ENCODE measurements around the gene PPFIBP1.

PPFIBP1 gene

GRCh38 chr12:27498149-27498548 is 25.9 kb upstream of the PPFIBP1 start:
- Histone ChIP-seq H3K4me3 (ENCODE audit: insufficient read depth, low read depth, low read length, poor library complexity, severe bottlenecking) (no peak overlapping the region), H3K27ac (ENCODE audit: insufficient read depth, low read length, poor library complexity, severe bottlenecking) (no peak overlapping the region), H3K9me3 (ENCODE audit: control insufficient read depth, low read length) (no peaks in the 10 kb centered on the region), H3K4me1 (ENCODE audit: control insufficient read depth, insufficient read depth, low read length, poor library complexity, severe bottlenecking) (no peaks in the 10 kb centered on the region), H3K27me3 (replicated peaks; ENCODE audit: control insufficient read depth, insufficient read depth, low read length, poor library complexity, severe bottlenecking) (no peaks in the 10 kb centered on the region), H3K36me3 (ENCODE audit: control insufficient read depth, insufficient read depth, low read length) (no peaks in the 10 kb centered on the region)
- DNase-seq = no peak

DNA sequence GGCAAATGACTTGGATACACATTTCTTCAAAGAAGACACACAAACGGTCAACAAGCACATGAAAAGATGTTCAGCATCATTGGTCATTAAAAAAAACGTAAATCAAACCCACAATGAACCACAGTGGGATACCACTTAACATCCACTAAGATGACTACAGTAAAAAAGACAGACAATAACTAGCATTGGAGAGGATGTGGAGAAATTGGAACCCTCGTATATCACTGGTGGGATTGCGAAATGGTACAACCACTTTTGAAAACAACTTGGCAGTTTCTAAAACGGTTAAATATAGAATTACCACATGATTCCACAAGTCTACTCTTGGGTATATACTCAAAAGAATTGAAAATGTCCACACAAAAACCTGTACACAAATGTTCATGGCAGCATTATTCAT is 25.2 kb upstream of the PPFIBP1 start:
- no peak overlapping the region for H3K4me3 ChIP-seq (ENCODE audit: insufficient read depth, low read depth, low read length, poor library complexity, severe bottlenecking)
- no peak for DNase-seq
- H3K27me3 ChIP-seq (replicated peaks; ENCODE audit: control insufficient read depth, insufficient read depth, low read length, poor library complexity, severe bottlenecking) = no peaks in the 10 kb centered on the region
- no peaks in the 10 kb centered on the region for H3K4me1 ChIP-seq (ENCODE audit: control insufficient read depth, insufficient read depth, low read length, poor library complexity, severe bottlenecking)
- no peak overlapping the region for H3K27ac ChIP-seq (ENCODE audit: insufficient read depth, low read length, poor library complexity, severe bottlenecking)
- no peaks in the 10 kb centered on the region for H3K9me3 ChIP-seq (ENCODE audit: control insufficient read depth, low read length)
- H3K36me3 ChIP-seq (ENCODE audit: control insufficient read depth, insufficient read depth, low read length) = no peaks in the 10 kb centered on the region

DNA sequence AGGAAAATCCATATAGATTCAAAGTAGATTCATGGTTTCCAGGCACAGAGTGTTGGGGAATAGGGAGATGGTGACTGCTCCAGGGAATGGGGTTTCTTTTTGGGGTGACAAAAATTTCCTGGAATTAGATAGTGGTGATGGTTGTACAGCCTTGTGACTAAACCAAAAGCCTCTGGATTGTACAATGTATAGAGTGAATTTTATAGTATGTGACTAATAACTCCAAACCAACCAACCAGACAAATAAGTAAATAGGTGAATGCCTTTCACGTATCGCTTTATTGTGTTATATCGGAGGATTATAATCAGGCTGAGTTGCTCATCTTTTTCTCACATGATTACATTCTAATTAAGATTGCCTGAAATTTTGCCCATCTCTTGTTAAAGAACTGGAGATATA is 24.6 kb upstream of the PPFIBP1 start:
- Histone ChIP-seq H3K27ac (ENCODE audit: insufficient read depth, low read length, poor library complexity, severe bottlenecking) (no peak overlapping the region), H3K27me3 (replicated peaks; ENCODE audit: control insufficient read depth, insufficient read depth, low read length, poor library complexity, severe bottlenecking) (no peaks in the 10 kb centered on the region), H3K9me3 (ENCODE audit: control insufficient read depth, low read length) (no peaks in the 10 kb centered on the region), H3K4me3 (ENCODE audit: insufficient read depth, low read depth, low read length, poor library complexity, severe bottlenecking) (no peak overlapping the region), H3K4me1 (ENCODE audit: control insufficient read depth, insufficient read depth, low read length, poor library complexity, severe bottlenecking) (no peaks in the 10 kb centered on the region), H3K36me3 (ENCODE audit: control insufficient read depth, insufficient read depth, low read length) (no peaks in the 10 kb centered on the region)
- no peak for DNase-seq

DNA sequence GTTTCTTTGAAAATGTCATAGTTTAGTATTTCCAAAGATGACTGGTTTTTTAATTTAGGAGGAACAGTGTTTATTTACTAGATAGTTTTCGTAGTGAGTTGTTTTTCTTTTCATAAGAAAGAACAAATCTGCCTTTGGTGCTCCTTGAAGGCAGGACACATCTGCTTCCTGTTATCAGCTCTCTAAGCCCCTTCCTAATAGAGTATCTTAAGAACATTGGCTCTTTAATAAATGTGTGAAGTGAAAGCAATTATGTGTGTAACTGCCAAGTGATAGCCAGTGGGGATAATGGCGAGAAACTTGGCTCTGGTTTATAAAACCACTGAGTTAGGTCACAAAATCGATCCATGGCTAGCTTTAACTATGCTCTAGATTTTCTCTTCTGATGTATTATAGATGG is 23.5 kb upstream of the PPFIBP1 start:
- H3K27me3 ChIP-seq (replicated peaks; ENCODE audit: control insufficient read depth, insufficient read depth, low read length, poor library complexity, severe bottlenecking) = no peaks in the 10 kb centered on the region
- no peaks in the 10 kb centered on the region for H3K9me3 ChIP-seq (ENCODE audit: control insufficient read depth, low read length)
- H3K4me3 ChIP-seq (ENCODE audit: insufficient read depth, low read depth, low read length, poor library complexity, severe bottlenecking) = no peak overlapping the region
- H3K27ac ChIP-seq (ENCODE audit: insufficient read depth, low read length, poor library complexity, severe bottlenecking) = no peak overlapping the region
- H3K36me3 ChIP-seq (ENCODE audit: control insufficient read depth, insufficient read depth, low read length) = no peaks in the 10 kb centered on the region
- no peak for DNase-seq
- H3K4me1 ChIP-seq (ENCODE audit: control insufficient read depth, insufficient read depth, low read length, poor library complexity, severe bottlenecking) = no peaks in the 10 kb centered on the region

DNA sequence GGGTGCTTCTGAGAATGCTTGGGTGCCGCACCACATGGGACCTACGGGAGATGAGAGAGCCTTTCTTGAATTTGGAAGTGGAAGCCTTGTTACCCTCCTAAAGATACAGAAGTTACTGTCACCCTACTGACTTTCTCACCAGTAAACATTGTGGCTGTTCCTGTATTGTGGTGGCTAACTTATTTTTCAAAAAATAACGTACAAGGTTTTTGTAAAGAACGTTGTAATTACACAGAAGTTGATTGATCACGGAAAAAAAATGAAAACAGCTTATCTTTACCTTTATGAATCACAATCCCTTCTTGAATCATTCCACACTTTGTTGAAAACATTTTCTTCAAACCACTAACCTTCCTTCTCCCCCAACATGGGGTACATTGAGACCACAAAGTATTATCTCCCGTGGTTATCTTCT is 22.0 kb upstream of the PPFIBP1 start:
- H3K4me3 ChIP-seq (ENCODE audit: insufficient read depth, low read depth, low read length, poor library complexity, severe bottlenecking) = no peak overlapping the region
- H3K9me3 ChIP-seq (ENCODE audit: control insufficient read depth, low read length) = no peaks in the 10 kb centered on the region
- DNase-seq = no peak
- no peaks in the 10 kb centered on the region for H3K36me3 ChIP-seq (ENCODE audit: control insufficient read depth, insufficient read depth, low read length)
- no peaks in the 10 kb centered on the region for H3K27me3 ChIP-seq (replicated peaks; ENCODE audit: control insufficient read depth, insufficient read depth, low read length, poor library complexity, severe bottlenecking)
- no peaks in the 10 kb centered on the region for H3K4me1 ChIP-seq (ENCODE audit: control insufficient read depth, insufficient read depth, low read length, poor library complexity, severe bottlenecking)
- no peak overlapping the region for H3K27ac ChIP-seq (ENCODE audit: insufficient read depth, low read length, poor library complexity, severe bottlenecking)

DNA sequence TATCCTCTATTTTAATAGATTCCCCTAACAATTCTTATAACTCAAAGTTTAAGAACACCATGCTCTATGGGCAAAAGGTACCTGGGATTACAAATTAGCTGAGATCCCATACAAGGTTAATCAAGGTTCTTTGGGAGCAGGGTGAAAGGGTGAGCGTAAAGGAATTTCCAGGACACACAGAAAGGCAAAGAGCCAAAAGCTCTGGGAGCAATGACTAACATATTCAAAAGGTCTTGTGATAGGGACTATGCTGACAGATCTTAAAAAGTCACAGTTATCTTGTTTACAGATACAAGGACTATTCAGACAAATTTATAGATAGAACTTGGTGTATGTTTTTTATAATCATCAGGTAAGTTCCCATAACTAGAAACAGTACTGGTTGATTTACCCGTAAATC is 19.5 kb upstream of the PPFIBP1 start:
- DNase-seq = no peak
- no peaks in the 10 kb centered on the region for H3K27me3 ChIP-seq (replicated peaks; ENCODE audit: control insufficient read depth, insufficient read depth, low read length, poor library complexity, severe bottlenecking)
- H3K27ac ChIP-seq (ENCODE audit: insufficient read depth, low read length, poor library complexity, severe bottlenecking) = no peak overlapping the region
- no peaks in the 10 kb centered on the region for H3K9me3 ChIP-seq (ENCODE audit: control insufficient read depth, low read length)
- H3K36me3 ChIP-seq (ENCODE audit: control insufficient read depth, insufficient read depth, low read length) = no peaks in the 10 kb centered on the region
- no peak overlapping the region for H3K4me3 ChIP-seq (ENCODE audit: insufficient read depth, low read depth, low read length, poor library complexity, severe bottlenecking)
- H3K4me1 ChIP-seq (ENCODE audit: control insufficient read depth, insufficient read depth, low read length, poor library complexity, severe bottlenecking) = no peaks in the 10 kb centered on the region

GRCh38 chr12:27505109-27505508 is 18.9 kb upstream of the PPFIBP1 start:
- H3K4me1 ChIP-seq (ENCODE audit: control insufficient read depth, insufficient read depth, low read length, poor library complexity, severe bottlenecking) = no peaks in the 10 kb centered on the region

GRCh38 chr12:27505761-27506160 is 18.2 kb upstream of the PPFIBP1 start:
- no peak overlapping the region for H3K4me3 ChIP-seq (ENCODE audit: insufficient read depth, low read depth, low read length, poor library complexity, severe bottlenecking)
- no peaks in the 10 kb centered on the region for H3K27me3 ChIP-seq (replicated peaks; ENCODE audit: control insufficient read depth, insufficient read depth, low read length, poor library complexity, severe bottlenecking)
- no peak overlapping the region for H3K27ac ChIP-seq (ENCODE audit: insufficient read depth, low read length, poor library complexity, severe bottlenecking)
- H3K4me1 ChIP-seq (ENCODE audit: control insufficient read depth, insufficient read depth, low read length, poor library complexity, severe bottlenecking) = no peaks in the 10 kb centered on the region
- no peak for DNase-seq
- H3K9me3 ChIP-seq (ENCODE audit: control insufficient read depth, low read length) = no peaks in the 10 kb centered on the region
- no peaks in the 10 kb centered on the region for H3K36me3 ChIP-seq (ENCODE audit: control insufficient read depth, insufficient read depth, low read length)

More at GRCh38 chr12:27505109-27505508, 18.9 kb upstream of the PPFIBP1 start:
- no peak overlapping the region for H3K27ac ChIP-seq (ENCODE audit: insufficient read depth, low read length, poor library complexity, severe bottlenecking)
- no peak for DNase-seq
- H3K36me3 ChIP-seq (ENCODE audit: control insufficient read depth, insufficient read depth, low read length) = no peaks in the 10 kb centered on the region
- H3K9me3 ChIP-seq (ENCODE audit: control insufficient read depth, low read length) = no peaks in the 10 kb centered on the region
- no peak overlapping the region for H3K4me3 ChIP-seq (ENCODE audit: insufficient read depth, low read depth, low read length, poor library complexity, severe bottlenecking)
- H3K27me3 ChIP-seq (replicated peaks; ENCODE audit: control insufficient read depth, insufficient read depth, low read length, poor library complexity, severe bottlenecking) = no peaks in the 10 kb centered on the region

GRCh38 chr12:27506645-27507189 is 17.3 kb upstream of the PPFIBP1 start:
- no peaks in the 10 kb centered on the region for H3K9me3 ChIP-seq (ENCODE audit: control insufficient read depth, low read length)
- H3K27me3 ChIP-seq (replicated peaks; ENCODE audit: control insufficient read depth, insufficient read depth, low read length, poor library complexity, severe bottlenecking) = no peaks in the 10 kb centered on the region

GRCh38 chr12:27508736-27509431 is 15.1 kb upstream of the PPFIBP1 start:
- DNase-seq = no peak
- no peaks in the 10 kb centered on the region for H3K4me1 ChIP-seq (ENCODE audit: control insufficient read depth, insufficient read depth, low read length, poor library complexity, severe bottlenecking)
- no peak overlapping the region for H3K4me3 ChIP-seq (ENCODE audit: insufficient read depth, low read depth, low read length, poor library complexity, severe bottlenecking)
- no peaks in the 10 kb centered on the region for H3K9me3 ChIP-seq (ENCODE audit: control insufficient read depth, low read length)
- no peak overlapping the region for H3K27ac ChIP-seq (ENCODE audit: insufficient read depth, low read length, poor library complexity, severe bottlenecking)
- no peaks in the 10 kb centered on the region for H3K36me3 ChIP-seq (ENCODE audit: control insufficient read depth, insufficient read depth, low read length)
- no peaks in the 10 kb centered on the region for H3K27me3 ChIP-seq (replicated peaks; ENCODE audit: control insufficient read depth, insufficient read depth, low read length, poor library complexity, severe bottlenecking)

More at GRCh38 chr12:27506645-27507189, 17.3 kb upstream of the PPFIBP1 start:
- no peaks in the 10 kb centered on the region for H3K36me3 ChIP-seq (ENCODE audit: control insufficient read depth, insufficient read depth, low read length)
- H3K27ac ChIP-seq (ENCODE audit: insufficient read depth, low read length, poor library complexity, severe bottlenecking) = no peak overlapping the region
- no peak for DNase-seq
- H3K4me3 ChIP-seq (ENCODE audit: insufficient read depth, low read depth, low read length, poor library complexity, severe bottlenecking) = no peak overlapping the region
- no peaks in the 10 kb centered on the region for H3K4me1 ChIP-seq (ENCODE audit: control insufficient read depth, insufficient read depth, low read length, poor library complexity, severe bottlenecking)

All from effector memory CD4-positive, alpha-beta T cell (primary cell).